Right forelimb (tissue), 1 donor: ENCODE results near the gene LAMA5.

Source experiments
- DNase-seq: peaks from one replicate; pipeline ENCODE4 v3.0.0-alpha.2; 2018

LAMA5 gene

GRCh38 chr20:62326959-62327725, 40.0 kb downstream of the LAMA5 start:
- no peak for DNase-seq

DNA sequence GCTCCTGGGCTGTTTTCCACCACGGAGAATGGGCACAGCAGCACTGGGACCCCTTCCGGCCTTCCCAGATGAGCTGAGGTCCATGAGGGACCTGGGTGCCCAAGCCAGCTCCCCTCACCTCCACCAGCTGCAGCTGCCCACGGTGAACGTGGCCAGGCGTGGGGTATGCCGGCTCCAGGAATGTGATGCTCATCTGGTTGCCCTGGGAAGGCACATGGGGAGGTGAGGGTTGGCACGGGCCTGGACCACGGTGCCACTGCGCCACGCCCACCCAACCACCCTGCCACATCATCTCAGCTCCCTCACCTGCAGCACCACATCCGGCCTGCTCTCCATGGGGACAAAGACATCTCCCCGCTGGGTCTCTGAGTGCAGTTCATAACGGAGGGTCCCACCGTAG, 40.6 kb downstream of the LAMA5 start:
- DNase-seq: no peak

- DNase-seq: no peak
Observed at GRCh38 chr20:62325172-62325905, 41.8 kb downstream of the LAMA5 start.

- DNase-seq: no peak
Observed at GRCh38 chr20:62323980-62324906, 42.9 kb downstream of the LAMA5 start.

GRCh38 chr20:62323146-62323979, 43.7 kb downstream of the LAMA5 start:
- no peak for DNase-seq

DNA sequence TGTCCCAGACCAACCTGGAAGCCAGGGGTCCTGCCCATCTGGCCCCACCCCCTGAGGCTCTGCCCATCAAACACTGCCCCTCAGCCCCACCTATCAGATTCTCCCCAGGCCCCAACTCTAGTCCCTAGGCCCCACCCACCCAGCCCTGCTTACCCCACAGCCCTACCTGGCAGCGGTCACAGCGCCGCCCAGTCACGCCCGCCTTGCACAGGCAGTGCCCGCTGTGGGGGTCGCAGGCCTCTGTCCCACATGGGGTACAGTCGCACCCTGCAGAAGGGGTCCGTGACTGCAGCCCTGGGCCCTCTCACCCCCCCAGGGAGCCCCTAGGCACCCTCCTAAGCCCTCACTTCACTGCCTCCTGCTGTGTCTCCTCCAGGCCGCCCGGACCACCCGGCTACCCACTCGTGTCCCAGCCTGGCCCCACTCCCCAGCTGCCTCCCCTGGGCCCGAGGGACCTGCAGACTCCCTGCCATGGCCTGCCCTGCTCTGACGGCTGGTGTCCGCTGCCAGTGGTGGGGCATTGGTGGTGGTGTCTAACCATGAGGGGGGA, 44.5 kb downstream of the LAMA5 start:
- no peak for DNase-seq

DNA sequence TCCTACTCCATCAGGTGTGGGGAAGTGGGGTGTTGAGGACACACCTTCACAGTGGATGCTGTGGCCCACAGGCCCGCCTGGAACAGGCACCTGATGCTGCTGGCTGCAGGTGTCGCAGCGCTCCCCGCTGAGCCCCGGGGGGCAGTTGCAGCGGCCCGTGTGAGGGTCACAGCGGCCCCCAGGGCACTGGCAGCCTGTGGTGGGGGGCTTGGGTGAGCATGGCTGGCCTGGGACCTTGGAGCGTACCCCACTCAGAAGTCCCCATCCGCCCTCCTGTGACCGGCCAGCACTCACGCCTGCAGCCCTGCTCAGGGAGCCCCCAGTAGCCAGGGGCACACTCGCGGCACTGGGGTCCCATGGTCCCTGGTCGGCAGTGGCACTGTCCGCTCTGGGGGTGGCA, 45.1 kb downstream of the LAMA5 start:
- no peak for DNase-seq

GRCh38 chr20:62321521-62321948, 45.6 kb downstream of the LAMA5 start:
- no peak for DNase-seq

GRCh38 chr20:62320581-62321354, 46.3 kb downstream of the LAMA5 start:
- DNase-seq: no peak

DNA sequence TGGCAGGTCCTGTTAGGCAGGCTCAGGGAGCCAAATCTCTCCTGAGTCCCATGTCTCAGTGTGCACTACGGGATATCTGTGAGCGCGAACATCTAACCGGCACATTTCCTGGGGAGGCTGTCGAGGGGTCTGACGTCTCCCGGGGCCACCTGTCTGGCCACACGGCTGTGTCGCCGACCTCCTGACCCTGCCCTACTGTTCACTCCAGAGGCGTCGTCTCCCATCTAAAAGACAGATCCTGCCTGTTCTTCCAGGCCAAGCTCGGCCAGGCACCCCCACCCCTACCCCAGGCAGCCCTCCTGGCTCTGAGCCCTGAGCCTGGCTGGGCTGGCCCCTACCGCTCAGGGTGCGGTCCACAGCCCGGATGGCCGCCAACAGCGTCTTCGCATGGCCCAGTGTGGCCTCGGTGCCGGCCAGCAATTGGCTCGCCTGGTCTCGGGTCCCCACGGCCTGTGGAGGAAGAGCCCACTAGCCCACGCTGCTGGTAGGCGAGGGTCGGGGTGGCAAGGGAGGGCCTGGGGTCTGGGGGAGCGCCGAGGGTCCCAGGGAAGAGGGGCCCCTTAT, 47.7 kb downstream of the LAMA5 start:
- DNase-seq: no peak

DNA sequence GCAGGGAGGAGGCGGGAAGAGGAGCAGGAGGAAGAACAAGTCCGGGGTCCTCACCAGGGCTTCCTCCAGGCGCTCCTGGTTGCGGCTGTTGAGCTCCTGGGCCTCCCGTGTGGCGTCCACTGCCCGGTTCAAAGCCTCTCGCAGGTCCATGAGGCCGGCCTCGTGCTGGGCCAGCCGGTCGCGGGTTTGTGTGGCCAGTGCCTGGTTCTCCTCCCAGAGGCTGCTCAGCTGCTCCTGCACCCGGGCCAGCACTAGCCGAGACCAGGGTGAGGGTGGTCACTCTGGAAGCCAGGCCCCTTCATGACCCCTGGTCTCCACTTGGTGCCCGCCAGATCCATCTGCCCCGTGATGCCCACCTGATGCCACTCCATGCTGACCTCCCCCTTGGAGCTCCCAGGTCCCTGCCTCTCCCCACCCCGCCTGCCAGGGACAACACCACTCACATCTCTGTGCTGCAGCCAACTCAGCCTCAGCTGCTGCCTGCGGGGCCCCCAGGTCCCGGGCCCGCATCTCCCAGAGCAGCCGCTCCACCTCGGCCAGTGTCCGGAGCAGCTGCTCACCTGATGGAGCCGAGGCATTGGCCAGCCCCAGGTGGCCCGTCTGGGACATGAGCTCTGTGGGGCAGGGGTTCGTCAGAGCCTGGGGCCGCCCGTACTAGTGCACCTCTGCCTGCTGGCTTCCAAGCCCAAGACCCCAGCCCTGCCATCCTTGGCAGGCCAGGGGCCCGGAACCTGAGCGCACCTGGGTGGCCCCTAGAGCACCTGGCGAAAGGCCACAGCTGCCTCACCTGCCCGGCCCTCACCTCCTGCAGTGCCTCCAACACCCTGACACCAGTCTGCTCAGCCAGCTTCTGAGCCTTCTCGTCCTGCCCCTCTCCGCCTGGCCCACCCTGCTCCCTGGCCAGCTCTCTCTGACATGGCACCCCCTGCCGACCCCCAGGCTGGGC, 48.4 kb downstream of the LAMA5 start:
- no peak for DNase-seq

GRCh38 chr20:62317167-62317655, 49.9 kb downstream of the LAMA5 start:
- no peak for DNase-seq

- DNase-seq: no peak
Observed at GRCh38 chr20:62316331-62317166, 50.6 kb downstream of the LAMA5 start.

- no peak for DNase-seq
Observed at GRCh38 chr20:62315773-62316172, 51.3 kb downstream of the LAMA5 start.

GRCh38 chr20:62314711-62315302, 52.3 kb downstream of the LAMA5 start:
- no peak for DNase-seq

GRCh38 chr20:62314339-62314638, 52.8 kb downstream of the LAMA5 start:
- no peak for DNase-seq

GRCh38 chr20:62313460-62314338, 53.4 kb downstream of the LAMA5 start:
- no peak for DNase-seq
